GM20431 (cell line): ENCODE results near the gene FUT3.

ENCODE experiments used
- in situ Hi-C: fragments of 300-500 bp; cut with MseI, MboI; formaldehyde crosslinking; loops from one replicate; pipeline ENCODE4 v1.15.0; 2020; ENCODE audit warnings: low sequenced_read_pairs; ENCODE audit not compliant: unreplicated experiment

FUT3 gene

DNA sequence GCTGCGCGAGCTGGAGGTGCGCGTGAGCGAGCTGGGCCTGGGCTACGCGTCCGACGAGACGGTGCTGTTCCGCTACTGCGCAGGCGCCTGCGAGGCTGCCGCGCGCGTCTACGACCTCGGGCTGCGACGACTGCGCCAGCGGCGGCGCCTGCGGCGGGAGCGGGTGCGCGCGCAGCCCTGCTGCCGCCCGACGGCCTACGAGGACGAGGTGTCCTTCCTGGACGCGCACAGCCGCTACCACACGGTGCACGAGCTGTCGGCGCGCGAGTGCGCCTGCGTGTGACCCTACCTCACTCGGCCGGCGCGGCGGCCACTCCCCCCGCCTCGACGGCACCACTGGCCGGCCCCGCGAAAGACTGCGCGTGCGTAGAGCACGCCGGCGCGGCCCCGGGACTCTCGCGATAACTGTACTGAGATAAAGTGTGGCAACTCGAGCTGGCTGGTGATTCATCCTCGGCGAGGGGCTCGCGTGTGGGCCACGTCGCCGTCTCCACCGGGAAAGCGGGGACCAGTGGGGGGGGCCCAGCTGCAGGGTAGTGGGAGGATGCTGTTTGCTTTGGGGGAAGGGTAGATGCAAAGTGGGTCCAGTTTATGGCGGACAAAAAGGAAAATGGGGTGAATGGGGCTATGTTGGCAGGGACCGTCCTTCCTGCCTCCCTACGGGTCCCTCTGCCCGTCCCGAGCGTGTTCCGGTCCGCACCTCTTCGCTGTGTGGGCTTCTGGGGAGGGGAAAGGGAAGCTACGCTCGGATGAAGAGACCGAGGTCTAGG, 23.2 kb downstream of the FUT3 start:
- in situ Hi-C loops, result no loop called here

DNA sequence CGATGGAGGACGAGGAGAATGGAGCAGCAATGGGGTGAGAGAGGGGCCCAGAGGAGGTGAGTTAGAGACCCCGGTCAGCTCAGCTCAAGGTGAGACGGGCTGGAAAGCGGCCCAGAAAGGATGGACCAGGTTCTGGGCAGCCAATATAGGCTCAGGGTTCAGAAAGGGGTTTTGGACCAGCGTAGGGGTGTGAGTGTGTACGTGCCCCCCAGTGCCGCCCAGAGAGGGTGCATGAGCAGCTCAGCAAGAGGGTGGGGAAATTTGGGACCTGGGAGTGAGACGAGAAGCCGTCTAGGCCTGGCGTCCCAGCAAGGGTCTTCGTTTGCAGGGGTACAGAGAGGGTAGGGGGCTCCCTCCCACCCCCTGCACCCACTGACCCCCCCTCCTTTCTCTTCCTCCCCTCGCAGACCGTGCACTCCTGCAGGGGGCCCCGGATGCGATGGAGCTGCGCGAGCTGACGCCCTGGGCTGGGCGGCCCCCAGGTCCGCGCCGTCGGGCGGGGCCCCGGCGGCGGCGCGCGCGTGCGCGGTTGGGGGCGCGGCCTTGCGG, 23.8 kb downstream of the FUT3 start:
- in situ Hi-C loops, result no loop called here

DNA sequence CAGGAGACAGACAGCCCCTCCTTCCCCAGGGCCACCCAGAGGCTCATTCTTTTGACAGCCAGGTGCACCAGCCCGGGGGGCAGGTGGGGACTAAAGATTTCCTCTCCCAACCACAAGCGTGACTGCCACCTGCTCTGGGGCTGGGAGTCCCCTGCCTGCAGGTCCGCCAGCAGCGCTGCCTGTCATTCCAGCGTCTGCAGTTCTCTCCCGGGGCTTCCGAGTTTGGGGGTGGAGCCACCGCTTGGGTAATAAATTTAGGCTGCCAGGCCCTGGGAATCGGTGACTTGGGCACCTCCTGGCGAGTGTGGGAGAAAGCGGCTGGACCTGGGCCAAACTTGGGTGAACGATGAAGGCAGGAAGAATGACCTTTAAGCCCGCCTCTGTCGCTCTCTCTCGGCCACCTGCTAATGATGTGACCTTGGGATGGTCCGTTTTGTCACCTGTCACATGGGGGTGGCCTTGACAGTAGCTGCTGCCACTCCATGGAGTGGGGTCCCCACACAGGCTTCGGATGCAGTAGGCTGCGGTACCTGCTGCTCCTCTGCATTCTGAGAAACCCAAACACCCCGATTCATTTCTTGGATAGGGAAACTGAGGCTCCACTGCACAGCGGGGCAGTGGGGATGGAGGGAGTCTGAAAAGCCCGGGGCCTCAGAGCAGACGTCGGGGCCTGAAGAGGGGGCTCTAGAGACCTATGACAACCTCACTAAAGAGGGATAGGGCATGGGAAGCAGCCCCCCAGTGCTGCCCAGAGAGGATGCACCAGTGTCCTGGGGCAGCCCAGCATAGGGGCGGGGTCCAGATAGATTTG, 24.5 kb downstream of the FUT3 start:
- in situ Hi-C loops, result no loop called here

DNA sequence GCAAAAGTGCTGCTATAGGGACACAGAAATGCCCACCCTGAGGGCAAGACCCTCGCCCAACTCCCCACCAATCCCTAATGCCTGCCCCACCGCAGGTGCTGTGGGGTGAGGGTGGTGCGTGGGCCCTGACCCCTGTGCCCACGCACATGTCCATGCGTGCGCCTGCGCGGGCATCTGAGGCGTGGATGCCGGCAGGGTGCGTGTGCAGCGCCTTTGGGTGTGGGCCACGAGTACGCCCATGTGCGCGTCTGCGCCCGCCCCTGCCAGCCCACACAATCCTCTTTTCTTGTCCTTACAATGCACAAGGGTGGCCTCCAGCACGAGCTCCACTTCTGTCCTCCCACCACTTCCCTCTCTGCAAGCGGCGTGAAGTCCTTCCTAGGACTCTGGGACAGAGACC, 26.1 kb downstream of the FUT3 start:
- in situ Hi-C loops, result no loop called here

DNA sequence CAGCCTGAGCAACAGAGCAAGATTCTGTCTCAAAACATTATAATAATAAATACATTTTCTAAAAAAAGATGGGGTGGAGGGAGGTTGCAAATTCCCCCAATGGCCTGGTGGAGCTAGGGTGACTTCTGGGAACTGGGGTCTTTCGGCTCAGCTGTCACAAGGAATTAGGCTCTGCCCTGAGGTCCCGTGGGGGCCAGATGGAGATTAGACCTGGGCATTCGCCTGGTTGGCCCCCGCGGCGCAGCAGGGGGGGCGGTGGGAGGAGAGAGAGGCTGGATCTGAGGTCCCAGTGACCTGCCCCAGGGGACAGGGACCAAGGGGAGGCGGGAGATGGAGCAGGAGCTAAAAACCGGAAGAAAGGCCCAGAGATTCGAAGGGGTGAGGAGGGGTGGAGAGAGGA, 26.5 kb downstream of the FUT3 start:
- in situ Hi-C loops, result no loop called here

DNA sequence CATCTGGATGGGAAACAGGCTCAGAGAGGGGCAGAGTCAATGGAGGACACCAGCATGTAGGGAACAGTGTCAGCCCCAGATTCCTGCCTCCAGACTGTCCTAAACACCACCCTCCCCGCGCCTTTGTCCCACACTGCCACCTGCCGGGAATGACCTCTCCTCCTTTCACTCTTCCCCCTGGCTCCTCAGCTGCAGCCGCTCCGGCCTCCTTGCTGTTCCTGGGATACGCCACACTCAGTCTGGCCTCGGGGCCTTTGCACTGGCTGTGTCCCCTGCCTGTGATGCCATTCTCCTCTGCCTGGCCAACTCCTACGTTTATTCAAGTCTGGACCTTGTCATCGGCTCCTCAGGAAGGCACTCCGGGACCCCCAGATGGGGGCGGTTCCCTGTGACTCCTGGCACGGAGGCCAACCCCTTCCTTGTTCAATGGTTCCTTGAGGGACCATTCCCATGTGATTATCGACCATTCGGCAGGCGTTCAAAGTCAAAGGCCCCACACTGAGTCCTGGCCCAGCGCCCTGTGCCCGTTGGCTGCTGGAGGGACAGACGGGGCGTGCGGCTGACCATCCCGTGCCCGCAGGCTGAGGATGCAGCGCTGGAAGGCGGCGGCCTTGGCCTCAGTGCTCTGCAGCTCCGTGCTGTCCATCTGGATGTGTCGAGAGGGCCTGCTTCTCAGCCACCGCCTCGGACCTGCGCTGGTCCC, 27.5 kb downstream of the FUT3 start:
- in situ Hi-C loops, result no loop called here

DNA sequence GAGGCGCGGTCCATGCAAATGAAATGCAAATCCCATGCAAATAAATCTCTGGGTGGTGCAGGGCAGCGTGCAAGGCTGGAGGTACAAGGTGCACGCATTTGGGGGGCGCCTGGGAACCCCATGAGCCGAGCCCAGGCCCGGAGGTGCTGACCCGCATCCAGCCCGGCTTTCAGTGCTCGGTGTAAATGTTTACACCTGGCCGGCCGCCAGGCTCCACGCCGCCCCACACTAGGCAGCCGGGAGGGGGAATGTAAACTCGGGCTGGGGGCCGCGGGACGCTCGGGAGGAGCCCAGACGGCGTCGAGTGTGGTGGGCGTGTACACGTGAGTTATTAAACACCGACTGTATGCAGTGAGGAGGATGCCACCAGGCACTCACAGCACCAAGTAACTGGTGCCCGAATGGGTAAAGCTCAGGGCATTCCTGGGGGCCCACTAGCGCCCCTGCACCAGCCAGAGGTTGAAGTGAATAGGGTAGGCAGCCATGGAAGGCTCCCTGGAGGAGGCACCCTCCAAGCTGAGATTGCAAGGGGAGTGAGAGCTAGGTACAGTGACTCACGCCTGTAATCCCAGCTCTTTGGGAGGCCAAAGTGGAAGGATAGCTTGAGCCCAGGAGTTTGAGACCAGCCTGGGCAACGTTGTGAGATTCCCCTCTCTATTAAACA, 28.9 kb downstream of the FUT3 start:
- in situ Hi-C loops, result no loop called here

DNA sequence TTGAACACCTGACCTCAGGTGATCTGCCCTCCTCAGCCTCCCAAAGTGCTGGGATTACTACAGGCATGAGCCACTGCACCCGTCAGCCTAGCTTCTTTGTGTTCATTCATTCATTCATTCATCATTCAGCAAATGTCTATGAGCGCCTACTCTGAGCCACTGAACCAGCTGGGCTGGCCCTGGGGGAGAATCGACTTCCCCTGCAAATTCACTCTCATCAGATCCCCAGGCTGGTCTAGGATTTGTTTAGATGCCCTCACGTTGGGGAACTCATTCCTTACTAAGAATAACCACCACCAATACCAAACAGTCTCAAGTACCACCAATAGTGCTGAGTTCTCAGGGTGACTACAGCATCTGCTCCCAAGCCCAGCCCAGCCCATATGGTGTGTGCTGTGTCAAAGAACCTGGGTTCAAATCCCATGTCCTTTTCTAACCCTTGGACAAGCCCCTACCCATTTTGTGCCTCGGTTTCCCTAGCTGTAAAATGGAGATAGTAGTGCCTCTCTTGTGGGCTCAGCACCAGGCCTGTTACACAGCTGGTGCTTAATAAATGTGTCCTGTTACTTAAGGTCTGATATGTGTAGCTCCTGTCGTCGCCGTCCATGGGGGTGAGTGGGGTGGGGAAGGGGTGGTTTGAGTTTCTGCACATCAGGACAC, 29.6 kb downstream of the FUT3 start:
- in situ Hi-C loops, result no loop called here

DNA sequence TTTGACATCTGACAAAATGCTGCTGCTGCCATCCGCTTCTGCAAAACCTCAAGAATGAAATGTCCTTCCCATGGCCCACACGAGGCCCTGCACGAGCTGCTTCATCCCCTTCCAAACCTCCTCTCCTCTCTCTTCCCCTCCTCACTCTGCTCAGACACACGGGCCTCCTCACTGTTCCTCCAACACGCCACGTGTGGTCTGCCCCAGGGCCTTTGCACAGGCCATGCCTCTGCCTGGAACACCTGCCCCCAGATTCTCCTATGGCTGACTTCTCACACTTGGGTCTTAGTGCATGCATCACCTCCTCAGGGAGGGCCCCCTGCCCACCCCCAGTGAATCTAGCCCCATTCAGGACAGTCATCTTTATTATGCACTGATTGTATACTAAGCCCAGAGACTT, 30.5 kb downstream of the FUT3 start:
- in situ Hi-C loops, result no loop called here

DNA sequence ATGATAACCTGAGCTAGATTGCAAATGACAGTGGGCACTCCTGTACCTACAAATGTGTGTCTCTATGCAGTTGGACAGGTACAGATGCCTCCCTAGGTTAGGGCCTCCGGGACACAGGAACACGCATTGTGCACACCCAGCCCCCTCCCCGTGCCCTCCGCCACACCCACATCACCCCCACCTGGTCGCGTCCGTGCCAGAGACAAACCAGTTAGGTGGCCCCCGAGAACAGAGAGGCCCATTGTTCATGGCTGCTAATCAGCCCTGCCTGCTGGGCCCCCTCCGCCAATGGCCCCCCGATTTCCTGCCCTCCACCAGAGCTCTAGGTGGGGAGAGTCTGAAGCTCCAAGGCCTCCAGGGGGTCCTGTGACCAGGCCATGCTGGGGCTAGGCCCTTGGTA, 32.7 kb downstream of the FUT3 start:
- in situ Hi-C loops, result no loop called here

DNA sequence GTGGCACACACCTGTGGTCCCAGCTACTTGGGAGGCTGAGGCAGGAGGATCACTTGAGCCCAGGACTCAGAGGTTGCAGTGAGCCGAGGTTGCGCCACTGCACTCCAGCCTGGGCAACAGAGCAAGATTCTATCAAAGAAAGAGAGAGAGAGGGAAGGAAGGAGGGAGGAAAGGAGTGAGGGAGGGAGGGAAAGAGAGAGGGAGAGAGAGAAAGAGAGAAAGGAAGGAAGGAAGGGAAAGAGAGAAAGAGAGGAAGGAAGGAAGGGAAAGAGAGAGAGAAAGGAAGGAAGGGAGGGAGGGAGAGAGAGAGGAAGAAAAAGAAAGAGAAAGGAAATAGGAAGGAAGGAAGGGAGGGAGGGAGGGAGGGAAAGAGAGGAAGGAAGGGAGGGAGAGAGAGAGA, 34.0 kb downstream of the FUT3 start:
- in situ Hi-C loops, result no loop called here

DNA sequence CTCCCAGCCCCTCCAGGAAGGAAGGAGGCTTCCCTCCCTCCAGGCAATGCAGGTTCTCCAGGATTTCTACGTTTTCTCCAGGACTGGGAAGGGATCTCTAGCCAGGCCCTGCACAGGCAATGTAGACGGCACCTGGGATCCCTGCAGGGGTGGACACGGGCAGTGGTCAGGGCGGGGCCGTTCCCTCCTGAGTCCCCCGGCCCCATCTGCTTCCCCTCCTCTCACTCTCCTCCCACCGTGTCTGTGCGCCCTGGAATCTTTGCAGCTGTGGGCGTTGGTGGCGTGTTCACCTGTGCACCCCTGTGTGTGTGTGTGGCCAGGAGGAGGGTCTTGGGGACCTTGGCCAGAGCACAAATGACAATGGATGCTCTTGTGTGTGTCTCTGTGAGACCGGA, 36.4 kb downstream of the FUT3 start:
- in situ Hi-C loops, result no loop called here

DNA sequence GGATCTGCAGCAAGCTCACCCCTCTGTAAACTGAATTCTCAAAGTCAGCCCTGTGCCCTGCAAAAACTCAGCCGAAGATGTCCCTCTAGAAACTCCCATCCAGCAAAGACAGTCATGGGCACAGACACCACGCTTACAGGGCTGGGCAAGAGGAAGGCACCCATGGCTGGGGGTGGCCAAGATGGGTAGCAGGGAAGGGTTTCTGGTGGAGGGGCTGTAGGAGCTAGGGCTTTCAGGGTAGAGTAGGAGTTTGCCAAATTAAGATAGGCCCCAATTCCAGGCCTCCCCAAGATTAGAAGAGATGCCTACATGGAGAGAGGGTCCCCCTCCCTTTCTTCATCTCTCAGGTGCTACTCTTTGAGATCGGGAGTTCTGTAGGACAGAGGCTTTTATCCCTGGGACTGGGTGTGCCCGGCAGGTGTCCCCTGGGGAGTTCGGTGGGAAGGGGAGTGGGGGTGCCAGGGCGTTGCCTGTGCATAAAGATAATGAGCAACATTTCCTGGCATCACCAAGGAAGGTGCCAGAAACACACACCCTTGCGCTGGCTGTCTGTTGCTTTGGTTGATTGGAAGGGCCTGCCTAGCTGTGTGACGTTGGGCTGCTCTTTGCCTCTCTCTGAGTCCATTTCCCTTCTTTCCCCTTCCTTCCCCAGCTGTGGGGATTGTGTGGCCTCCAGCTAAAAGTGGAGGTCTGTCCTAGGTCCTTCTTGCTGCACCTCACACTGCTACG, 37.0 kb downstream of the FUT3 start:
- in situ Hi-C loops, result no loop called here

DNA sequence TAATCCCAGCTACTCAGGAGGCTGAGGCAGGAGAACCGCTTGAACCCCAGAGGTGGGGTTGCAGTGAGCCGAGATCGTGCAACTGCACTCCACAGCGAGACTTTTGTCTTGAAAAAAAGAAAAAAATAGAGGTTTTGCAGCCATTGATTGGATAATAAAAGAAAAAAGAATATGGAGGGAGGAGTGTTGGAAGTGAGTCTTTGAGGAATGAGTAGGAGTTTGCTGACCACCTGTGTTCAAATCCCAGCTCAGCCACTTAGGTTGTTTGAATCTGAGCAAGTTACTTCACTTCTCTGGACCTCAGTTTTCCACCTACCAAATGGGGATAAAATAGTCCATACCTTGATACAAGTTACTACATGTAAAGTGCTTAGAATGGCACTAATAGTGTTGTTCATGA, 40.1 kb downstream of the FUT3 start:
- in situ Hi-C loops, result no loop called here

DNA sequence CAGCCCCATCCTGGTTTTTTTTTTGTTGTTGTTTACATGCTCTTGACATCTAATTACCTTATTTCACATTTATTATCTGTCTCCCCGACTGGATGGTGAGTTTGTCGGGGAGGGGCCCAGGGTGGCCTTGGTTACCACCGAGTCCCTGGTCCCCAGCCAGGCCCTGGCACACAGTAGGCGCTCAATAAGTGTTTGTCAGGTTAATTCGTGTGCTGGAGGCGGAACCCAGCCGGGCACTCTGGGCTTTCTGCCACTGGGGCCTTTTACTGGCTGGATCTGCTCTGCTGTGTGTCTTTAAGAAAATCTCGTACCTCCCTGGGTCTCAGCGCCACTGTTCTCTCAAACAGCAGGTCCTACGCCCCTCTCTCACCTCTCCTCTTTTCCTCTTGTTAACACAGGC, 41.8 kb downstream of the FUT3 start:
- in situ Hi-C loops, result loop anchor here (10.0 kb wide), 1 partner anchor 205 kb away; no protein-coding TSS in a partner anchor

DNA sequence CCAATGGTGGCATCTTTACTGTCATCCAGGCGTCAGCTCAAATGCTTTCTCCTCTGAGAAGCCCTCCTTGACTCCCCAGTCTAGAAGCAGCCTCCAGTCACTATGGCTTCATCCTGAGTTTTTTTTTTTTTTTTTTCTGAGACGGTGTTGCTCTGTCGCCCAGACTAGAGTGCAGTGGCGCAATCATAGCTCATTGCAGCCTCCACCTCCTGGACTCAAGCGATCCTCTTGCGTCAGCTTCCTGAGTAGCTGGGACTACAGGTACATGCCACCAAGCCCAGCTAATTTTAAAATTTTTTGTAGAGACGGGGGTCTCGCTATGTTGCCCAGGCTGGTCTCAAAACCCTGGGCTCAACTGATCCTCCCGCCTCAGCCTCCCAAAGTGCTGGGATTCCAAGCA, 42.2 kb downstream of the FUT3 start:
- in situ Hi-C loops, result loop anchor here (10.0 kb wide), 1 partner anchor 206 kb away; no protein-coding TSS in a partner anchor

DNA sequence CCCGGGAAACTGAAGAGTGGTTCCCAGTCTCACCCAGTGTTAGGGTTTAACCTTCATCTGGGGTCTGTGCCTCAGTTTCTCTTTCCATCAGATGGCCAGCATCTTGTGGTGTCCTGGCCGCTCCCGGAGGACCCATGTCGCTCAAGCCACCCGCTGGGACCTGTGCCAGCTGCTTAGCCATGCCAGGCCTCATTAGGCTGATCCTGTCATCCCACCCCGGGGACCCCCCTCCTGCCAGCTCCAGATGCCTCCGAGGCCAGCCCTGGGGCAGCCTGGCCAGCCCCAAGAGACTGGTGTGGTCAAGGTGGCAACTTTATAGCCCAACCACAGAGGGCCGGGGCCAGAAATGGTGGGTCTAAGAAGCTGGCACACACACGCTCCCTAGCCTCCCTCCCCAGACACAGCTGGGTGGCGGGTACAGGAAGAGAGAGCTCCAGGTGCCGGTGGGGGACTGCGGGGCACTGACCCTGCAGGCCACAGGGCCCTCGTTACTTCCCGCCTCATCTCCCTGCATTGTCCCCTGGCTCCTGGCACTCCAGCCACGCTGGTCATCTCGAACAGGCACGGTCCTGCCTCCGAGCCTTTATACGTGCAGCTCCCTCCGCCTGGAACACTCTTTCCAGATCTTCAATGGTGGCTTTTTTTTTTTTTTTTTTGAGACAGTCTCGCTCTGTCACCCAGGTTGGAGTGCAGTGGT, 43.0 kb downstream of the FUT3 start:
- in situ Hi-C loops, result loop anchor here (10.0 kb wide), 1 partner anchor 207 kb away; no protein-coding TSS in a partner anchor

DNA sequence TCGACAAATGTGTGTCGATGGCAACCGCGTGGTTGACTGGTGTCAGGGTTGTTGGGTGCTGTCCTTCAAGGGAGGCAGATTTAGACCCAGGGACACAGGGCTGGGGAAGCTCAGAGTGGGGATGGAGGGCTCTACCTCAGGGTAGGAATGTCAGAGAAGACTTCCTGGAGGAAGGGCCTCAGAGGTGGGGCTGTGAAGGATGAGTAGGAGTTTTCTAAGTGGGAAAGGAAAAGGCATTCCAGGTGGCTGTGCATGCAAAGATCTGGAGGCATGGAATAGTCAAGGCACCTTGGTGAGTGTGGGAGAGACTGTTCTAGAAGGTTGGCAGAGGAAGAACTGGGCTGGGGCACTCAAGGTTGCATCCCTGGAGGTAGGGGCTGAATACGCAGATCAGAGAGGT, 44.3 kb downstream of the FUT3 start:
- in situ Hi-C loops, result loop anchor here (10.0 kb wide), 1 partner anchor 208 kb away; no protein-coding TSS in a partner anchor
